GM23338 (cell line): ENCODE data around the gene PACS2. TPM values are rescaled to one million over a fixed set of nuclear protein-coding genes. Genes with fewer than 3 reads are reported as not detected.

Experiments
- ATAC-seq: fragments of 200-7000 bp; cut with Tn5 transposase; 3 replicates; pipeline ENCODE4 v1.9.1; 2020
- DNase-seq: peaks from one replicate; pipeline ENCODE4 v3.0.0-alpha.2; 2015; ENCODE audit warnings: low spot score
- H2AFZ ChIP-seq: fragments of 200-600 bp; sonication (generic); 2 replicates; pipeline ENCODE4 v1.8.0; 2016; ENCODE audit warnings: antibody characterized with exemption, mild to moderate bottlenecking, moderate library complexity
- H3F3A ChIP-seq: fragments of 200-600 bp; sonication (generic); replicated peaks from 2 replicates; pipeline ENCODE4 v1.8.0; 2017; ENCODE audit warnings: antibody characterized with exemption, mixed run types, low read depth
- H3K27ac ChIP-seq: fragments of 200-600 bp; sonication (generic); 2 replicates; pipeline ENCODE4 v1.6.1; 2016; ENCODE audit warnings: low read depth
- H3K27me3 ChIP-seq: fragments of 200-600 bp; sonication (generic); 2 replicates; pipeline ENCODE4 v1.8.0; 2016; ENCODE audit warnings: mild to moderate bottlenecking, mixed run types, moderate library complexity; ENCODE audit not compliant: insufficient read depth
- H3K36me3 ChIP-seq: fragments of 200-600 bp; sonication (generic); 2 replicates; pipeline ENCODE4 v1.8.0; 2016; ENCODE audit warnings: mild to moderate bottlenecking; ENCODE audit not compliant: insufficient read depth
- H3K4me1 ChIP-seq: fragments of 200-600 bp; sonication (generic); 2 replicates; pipeline ENCODE4 v1.8.0; 2016; ENCODE audit warnings: mild to moderate bottlenecking, moderate library complexity; ENCODE audit not compliant: insufficient read depth
- H3K4me2 ChIP-seq: fragments of 200-600 bp; sonication (generic); 2 replicates; pipeline ENCODE4 v1.7.1; 2017; ENCODE audit warnings: mixed run types
- H3K4me3 ChIP-seq: fragments of 200-600 bp; sonication (generic); 2 replicates; pipeline ENCODE4 v1.6.1; 2016; ENCODE audit warnings: mixed run types
- H3K79me2 ChIP-seq: fragments of 200-600 bp; sonication (generic); replicated peaks from 2 replicates; pipeline ENCODE4 v1.8.0; 2017; ENCODE audit warnings: mild to moderate bottlenecking; ENCODE audit not compliant: insufficient read depth
- H3K9me2 ChIP-seq: fragments of 200-600 bp; sonication (generic); 2 replicates; pipeline ENCODE4 v1.8.0; 2017; ENCODE audit not compliant: insufficient read depth
- H4K20me1 ChIP-seq: fragments of 200-600 bp; sonication (generic); replicated peaks from 2 replicates; pipeline ENCODE4 v1.8.0; 2017; ENCODE audit warnings: mild to moderate bottlenecking; ENCODE audit not compliant: insufficient read depth
- H3K27ac Mint-ChIP-seq: 2 replicates; pipeline ENCODE4 v1.8.0; 2020; ENCODE audit warnings: inconsistent platforms, mild to moderate bottlenecking, moderate library complexity, mixed read lengths
- H3K27me3 Mint-ChIP-seq: 3 replicates; pipeline ENCODE4 v1.8.0; 2022; ENCODE audit warnings: low read depth, mild to moderate bottlenecking, moderate library complexity, mixed read lengths, inconsistent platforms; ENCODE audit not compliant: insufficient read depth, poor library complexity
- H3K36me3 Mint-ChIP-seq: 3 replicates; pipeline ENCODE4 v1.8.0; 2021; ENCODE audit warnings: low read depth, mild to moderate bottlenecking, inconsistent platforms, moderate library complexity, mixed read lengths
- H3K4me1 Mint-ChIP-seq: 3 replicates; pipeline ENCODE4 v1.8.0; 2020; ENCODE audit warnings: mild to moderate bottlenecking, inconsistent platforms, mixed read lengths
- H3K4me3 Mint-ChIP-seq: 3 replicates; pipeline ENCODE4 v1.8.0; 2021; ENCODE audit warnings: moderate library complexity, mild to moderate bottlenecking, inconsistent platforms, mixed read lengths
- H3K9me3 Mint-ChIP-seq: 3 replicates; pipeline ENCODE4 v1.8.0; 2020; ENCODE audit warnings: moderate library complexity, mild to moderate bottlenecking, inconsistent platforms, mixed read lengths
- CREB1 ChIP-seq: fragments of 250-450 bp; sonication (Bioruptor Pico); IDR thresholded peaks from 2 replicates; pipeline ENCODE4 v1.5.0; 2020; ENCODE audit warnings: low read depth, mild to moderate bottlenecking, moderate library complexity
- EZH2 ChIP-seq: fragments of 200-600 bp; sonication (generic); IDR thresholded peaks from one replicate; pipeline ENCODE4 v1.8.0; 2017; ENCODE audit warnings: antibody characterized with exemption, mild to moderate bottlenecking, low read depth; ENCODE audit not compliant: unreplicated experiment
- EZH2phosphoT487 ChIP-seq: fragments of 200-600 bp; sonication (generic); IDR thresholded peaks from one replicate; pipeline ENCODE4 v1.8.1; 2018; ENCODE audit warnings: antibody characterized with exemption; ENCODE audit not compliant: unreplicated experiment
- JUNB ChIP-seq: IDR thresholded peaks from one replicate; pipeline ENCODE4 v1.6.1; 2016; ENCODE audit warnings: antibody characterized with exemption; ENCODE audit not compliant: unreplicated experiment
- NANOG ChIP-seq: IDR thresholded peaks from 2 replicates; pipeline ENCODE4 v1.6.1; 2016; ENCODE audit warnings: antibody characterized with exemption, borderline replicate concordance
- POLR2AphosphoS5 ChIP-seq: IDR thresholded peaks from 2 replicates; pipeline ENCODE4 v1.6.1; 2016; ENCODE audit warnings: antibody characterized with exemption, low read depth
- STAT1 ChIP-seq: IDR thresholded peaks from one replicate; pipeline ENCODE4 v1.6.1; 2016; ENCODE audit warnings: antibody characterized with exemption; ENCODE audit not compliant: unreplicated experiment
- ZNF114 ChIP-seq: fragments of 250-450 bp; sonication (Bioruptor Pico); IDR thresholded peaks from 2 replicates; pipeline ENCODE4 v1.5.0; 2020; ENCODE audit warnings: mild to moderate bottlenecking, moderate library complexity
- ZNF331 ChIP-seq: fragments of 250-450 bp; sonication (Bioruptor Pico); IDR thresholded peaks from 2 replicates; pipeline ENCODE4 v1.5.0; 2020; ENCODE audit warnings: low read depth, mild to moderate bottlenecking, moderate library complexity
- polyA plus RNA-seq: library from polyadenylated mRNA; unstranded; fragments of >200 nt; fragmentation: Nextera tagmentation; extraction: Ambion mirVana; gene quantifications from 2 replicates; pipeline ENCODE4 v1.2.1, GENCODE V29; 2016
- total RNA-seq: library from RNA; depleted of rRNA; stranded (reverse); fragments of >200 nt; shearing (Covaris generic); gene quantifications from 2 replicates; pipeline ENCODE4 v1.2.3, GENCODE V29; 2014
- TF ChIP-seq, protein P1 (sequence below): fragments of 250-450 bp; sonication (Bioruptor Pico); IDR thresholded peaks from 2 replicates; pipeline ENCODE4 v1.5.0; 2020; ENCODE audit warnings: mild to moderate bottlenecking, moderate library complexity
- TF ChIP-seq, protein P2 (sequence below): IDR thresholded peaks from 2 replicates; pipeline ENCODE4 v1.6.1; 2016; ENCODE audit warnings: antibody characterized with exemption
- TF ChIP-seq, protein P3 (sequence below), 2 experiments: fragments of 200-600 bp in 1 of 2; sonication (generic) in 1 of 2; conservative IDR thresholded peaks; 2 replicates each; pipeline versions ENCODE4 v1.5.1 to v1.6.1; 2016 to 2017; ENCODE audit warnings: antibody characterized with exemption in 2 of 2, low read depth in 2 of 2, mild to moderate bottlenecking in 2 of 2, moderate library complexity in 1 of 2

The PACS2 gene
- total and polyA plus RNA-seq, 2 experiments from 2014 or later, result 22.5 to 79.0 TPM

DNA sequence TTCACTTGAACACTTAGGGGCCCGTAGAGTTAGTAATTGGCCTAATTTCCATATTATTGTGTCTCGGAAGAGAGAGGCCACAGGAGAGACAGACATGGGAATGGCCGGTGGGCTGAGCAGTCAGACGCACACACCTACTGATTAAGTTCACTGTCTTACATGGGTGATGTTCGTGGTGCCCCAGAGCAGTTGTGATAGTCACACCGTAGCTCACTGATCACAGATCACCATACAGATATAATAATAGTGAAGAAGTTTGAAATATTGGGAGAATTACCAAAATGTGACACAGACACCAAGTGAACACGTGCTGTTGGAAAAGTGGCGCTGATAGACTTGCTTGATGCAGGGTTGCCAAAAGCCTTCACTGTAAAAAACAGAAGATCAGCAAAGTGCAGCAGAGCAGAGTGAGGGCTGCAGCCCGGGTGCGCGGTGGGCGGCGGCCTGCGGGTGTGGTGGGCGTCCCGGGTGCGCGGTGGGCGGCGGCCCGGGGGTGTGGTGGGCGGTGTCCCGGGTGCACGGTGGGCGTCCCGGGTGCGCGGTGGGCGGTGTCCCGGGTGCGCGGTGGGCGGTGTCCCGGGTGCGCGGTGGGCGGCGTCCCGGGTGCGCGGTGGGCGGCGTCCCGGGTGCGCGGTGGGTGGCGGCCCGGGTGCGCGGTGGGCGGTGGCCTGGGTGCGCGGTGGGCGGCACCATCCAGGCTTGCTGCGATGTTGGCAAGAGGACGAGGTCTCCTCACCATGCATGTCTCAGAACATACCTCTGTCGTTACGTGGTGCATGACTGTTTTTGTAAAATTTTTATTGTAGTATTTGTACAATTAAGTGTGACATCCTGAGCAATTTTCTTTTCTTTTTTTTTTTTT, 49.5 kb downstream of the PACS2 start:
- TF ChIP-seq EZH2 (no peak), ZNF114 (CRISPR knock-in tag) (no peak), POLR2AphosphoS5 (no peak), STAT1 (no peak), NANOG (no peak), EZH2phosphoT487 (no peak), CREB1 (CRISPR knock-in tag) (no peak), ZNF331 (CRISPR knock-in tag) (no peak), JUNB (no peak)
- TF ChIP-seq, protein P1, sequence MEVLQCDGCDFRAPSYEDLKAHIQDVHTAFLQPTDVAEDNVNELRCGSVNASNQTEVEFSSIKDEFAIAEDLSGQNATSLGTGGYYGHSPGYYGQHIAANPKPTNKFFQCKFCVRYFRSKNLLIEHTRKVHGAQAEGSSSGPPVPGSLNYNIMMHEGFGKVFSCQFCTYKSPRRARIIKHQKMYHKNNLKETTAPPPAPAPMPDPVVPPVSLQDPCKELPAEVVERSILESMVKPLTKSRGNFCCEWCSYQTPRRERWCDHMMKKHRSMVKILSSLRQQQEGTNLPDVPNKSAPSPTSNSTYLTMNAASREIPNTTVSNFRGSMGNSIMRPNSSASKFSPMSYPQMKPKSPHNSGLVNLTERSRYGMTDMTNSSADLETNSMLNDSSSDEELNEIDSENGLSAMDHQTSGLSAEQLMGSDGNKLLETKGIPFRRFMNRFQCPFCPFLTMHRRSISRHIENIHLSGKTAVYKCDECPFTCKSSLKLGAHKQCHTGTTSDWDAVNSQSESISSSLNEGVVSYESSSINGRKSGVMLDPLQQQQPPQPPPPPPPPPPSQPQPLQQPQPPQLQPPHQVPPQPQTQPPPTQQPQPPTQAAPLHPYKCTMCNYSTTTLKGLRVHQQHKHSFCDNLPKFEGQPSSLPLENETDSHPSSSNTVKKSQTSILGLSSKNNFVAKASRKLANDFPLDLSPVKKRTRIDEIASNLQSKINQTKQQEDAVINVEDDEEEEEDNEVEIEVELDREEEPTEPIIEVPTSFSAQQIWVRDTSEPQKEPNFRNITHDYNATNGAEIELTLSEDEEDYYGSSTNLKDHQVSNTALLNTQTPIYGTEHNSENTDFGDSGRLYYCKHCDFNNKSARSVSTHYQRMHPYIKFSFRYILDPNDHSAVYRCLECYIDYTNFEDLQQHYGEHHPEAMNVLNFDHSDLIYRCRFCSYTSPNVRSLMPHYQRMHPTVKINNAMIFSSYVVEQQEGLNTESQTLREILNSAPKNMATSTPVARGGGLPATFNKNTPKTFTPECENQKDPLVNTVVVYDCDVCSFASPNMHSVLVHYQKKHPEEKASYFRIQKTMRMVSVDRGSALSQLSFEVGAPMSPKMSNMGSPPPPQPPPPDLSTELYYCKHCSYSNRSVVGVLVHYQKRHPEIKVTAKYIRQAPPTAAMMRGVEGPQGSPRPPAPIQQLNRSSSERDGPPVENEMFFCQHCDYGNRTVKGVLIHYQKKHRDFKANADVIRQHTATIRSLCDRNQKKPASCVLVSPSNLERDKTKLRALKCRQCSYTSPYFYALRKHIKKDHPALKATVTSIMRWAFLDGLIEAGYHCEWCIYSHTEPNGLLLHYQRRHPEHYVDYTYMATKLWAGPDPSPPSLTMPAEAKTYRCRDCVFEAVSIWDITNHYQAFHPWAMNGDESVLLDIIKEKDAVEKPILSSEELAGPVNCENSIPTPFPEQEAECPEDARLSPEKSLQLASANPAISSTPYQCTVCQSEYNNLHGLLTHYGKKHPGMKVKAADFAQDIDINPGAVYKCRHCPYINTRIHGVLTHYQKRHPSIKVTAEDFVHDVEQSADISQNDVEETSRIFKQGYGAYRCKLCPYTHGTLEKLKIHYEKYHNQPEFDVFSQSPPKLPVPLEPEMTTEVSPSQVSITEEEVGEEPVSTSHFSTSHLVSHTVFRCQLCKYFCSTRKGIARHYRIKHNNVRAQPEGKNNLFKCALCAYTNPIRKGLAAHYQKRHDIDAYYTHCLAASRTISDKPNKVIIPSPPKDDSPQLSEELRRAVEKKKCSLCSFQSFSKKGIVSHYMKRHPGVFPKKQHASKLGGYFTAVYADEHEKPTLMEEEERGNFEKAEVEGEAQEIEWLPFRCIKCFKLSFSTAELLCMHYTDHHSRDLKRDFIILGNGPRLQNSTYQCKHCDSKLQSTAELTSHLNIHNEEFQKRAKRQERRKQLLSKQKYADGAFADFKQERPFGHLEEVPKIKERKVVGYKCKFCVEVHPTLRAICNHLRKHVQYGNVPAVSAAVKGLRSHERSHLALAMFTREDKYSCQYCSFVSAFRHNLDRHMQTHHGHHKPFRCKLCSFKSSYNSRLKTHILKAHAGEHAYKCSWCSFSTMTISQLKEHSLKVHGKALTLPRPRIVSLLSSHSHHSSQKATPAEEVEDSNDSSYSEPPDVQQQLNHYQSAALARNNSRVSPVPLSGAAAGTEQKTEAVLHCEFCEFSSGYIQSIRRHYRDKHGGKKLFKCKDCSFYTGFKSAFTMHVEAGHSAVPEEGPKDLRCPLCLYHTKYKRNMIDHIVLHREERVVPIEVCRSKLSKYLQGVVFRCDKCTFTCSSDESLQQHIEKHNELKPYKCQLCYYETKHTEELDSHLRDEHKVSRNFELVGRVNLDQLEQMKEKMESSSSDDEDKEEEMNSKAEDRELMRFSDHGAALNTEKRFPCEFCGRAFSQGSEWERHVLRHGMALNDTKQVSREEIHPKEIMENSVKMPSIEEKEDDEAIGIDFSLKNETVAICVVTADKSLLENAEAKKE (CRISPR knock-in tag), result no peak
- TF ChIP-seq, protein P2, sequence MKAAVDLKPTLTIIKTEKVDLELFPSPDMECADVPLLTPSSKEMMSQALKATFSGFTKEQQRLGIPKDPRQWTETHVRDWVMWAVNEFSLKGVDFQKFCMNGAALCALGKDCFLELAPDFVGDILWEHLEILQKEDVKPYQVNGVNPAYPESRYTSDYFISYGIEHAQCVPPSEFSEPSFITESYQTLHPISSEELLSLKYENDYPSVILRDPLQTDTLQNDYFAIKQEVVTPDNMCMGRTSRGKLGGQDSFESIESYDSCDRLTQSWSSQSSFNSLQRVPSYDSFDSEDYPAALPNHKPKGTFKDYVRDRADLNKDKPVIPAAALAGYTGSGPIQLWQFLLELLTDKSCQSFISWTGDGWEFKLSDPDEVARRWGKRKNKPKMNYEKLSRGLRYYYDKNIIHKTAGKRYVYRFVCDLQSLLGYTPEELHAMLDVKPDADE, result no peak
- TF ChIP-seq, protein P3, sequence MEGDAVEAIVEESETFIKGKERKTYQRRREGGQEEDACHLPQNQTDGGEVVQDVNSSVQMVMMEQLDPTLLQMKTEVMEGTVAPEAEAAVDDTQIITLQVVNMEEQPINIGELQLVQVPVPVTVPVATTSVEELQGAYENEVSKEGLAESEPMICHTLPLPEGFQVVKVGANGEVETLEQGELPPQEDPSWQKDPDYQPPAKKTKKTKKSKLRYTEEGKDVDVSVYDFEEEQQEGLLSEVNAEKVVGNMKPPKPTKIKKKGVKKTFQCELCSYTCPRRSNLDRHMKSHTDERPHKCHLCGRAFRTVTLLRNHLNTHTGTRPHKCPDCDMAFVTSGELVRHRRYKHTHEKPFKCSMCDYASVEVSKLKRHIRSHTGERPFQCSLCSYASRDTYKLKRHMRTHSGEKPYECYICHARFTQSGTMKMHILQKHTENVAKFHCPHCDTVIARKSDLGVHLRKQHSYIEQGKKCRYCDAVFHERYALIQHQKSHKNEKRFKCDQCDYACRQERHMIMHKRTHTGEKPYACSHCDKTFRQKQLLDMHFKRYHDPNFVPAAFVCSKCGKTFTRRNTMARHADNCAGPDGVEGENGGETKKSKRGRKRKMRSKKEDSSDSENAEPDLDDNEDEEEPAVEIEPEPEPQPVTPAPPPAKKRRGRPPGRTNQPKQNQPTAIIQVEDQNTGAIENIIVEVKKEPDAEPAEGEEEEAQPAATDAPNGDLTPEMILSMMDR (conservative IDR thresholded peaks at IDR 0.05; ENCODE audit: low read depth in 2 of 2), result no peak
- no peaks in the 10 kb centered on the region for H3K9me2 ChIP-seq
- no peak overlapping the region for H2AFZ ChIP-seq
- Mint-ChIP-seq H3K9me3 (no peaks in the 10 kb centered on the region), H3K27me3 (peaks cover 25% of the 10 kb centered on the region), H3K36me3 (peaks cover 6% of the 10 kb centered on the region; the same call in 2 of the 3 replicates), H3K27ac (no peak overlapping the region), H3K4me1 (peaks cover 6% of the 10 kb centered on the region), H3K4me3 (peak overlapping the region; percentile 53)
- H3K27ac ChIP-seq, result no peak overlapping the region
- peak; percentile 74 for ATAC-seq
- no peak overlapping the region for H3K4me2 ChIP-seq
- 0 out of 2 replicates have a peak, but pooled peaks cover 6% of the 10 kb centered on the region for H3F3A ChIP-seq
- no peaks in the 10 kb centered on the region for H3K27me3 ChIP-seq
- H3K79me2 ChIP-seq, result no peaks in the 10 kb centered on the region
- H4K20me1 ChIP-seq, result no peaks in the 10 kb centered on the region; the same call in 1 of the 2 replicates
- no peaks in the 10 kb centered on the region for H3K36me3 ChIP-seq
- H3K4me3 ChIP-seq, result no peak overlapping the region
- no peaks in the 10 kb centered on the region for H3K4me1 ChIP-seq
- DNase-seq, result no peak
